Lung microvascular endothelial cell (primary cell): ENCODE results near the gene AGAP1. TPM values are rescaled to one million over a fixed set of nuclear protein-coding genes. Genes with fewer than 3 reads are reported as not detected.

Source experiments
- DNase-seq, 2 donors: peaks; one replicate each; pipeline versions ENCODE4 v3.0.0 to v3.0.0-alpha.2; 2010; ENCODE audit warnings: low read depth in 2 of 2
- total RNA-seq: library from RNA; depleted of rRNA; stranded (reverse); fragments of >200 nt; gene quantifications from 2 replicates; pipeline ENCODE4 v1.2.1, GENCODE V29; 2014

Gene AGAP1
- total RNA-seq, 1 donor from 2014 or later, result 3.4 TPM

DNA sequence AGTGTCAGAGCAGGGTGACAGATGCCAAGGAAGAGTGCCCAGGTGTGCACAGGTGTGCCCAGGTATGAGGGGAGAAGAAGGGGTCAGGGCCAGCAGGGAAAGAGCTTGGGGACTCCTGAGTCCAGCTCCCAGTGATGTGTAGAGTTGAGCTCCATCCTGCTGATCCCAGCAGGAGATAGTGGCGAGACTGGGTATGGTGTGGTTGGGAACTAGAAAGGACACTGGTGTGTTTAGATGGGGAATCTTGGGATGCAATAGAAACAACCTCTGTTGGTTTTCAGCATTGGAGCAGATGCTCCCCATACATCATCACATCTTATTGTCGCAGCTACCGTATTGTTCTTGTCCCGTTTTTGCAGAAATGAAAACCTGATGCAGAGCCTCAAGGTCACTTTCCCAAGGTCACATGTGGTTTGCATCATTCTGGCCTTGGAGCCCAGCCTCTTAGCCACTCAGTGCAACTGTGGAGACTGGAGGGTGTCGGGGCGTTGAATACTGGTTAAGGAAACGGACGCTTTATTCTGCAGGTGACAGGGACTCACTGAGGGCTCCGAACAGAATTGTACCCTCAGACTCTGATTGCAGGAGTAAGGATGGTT is 166.7 kb downstream of the AGAP1 start:
- DNase-seq, result no peak

DNA sequence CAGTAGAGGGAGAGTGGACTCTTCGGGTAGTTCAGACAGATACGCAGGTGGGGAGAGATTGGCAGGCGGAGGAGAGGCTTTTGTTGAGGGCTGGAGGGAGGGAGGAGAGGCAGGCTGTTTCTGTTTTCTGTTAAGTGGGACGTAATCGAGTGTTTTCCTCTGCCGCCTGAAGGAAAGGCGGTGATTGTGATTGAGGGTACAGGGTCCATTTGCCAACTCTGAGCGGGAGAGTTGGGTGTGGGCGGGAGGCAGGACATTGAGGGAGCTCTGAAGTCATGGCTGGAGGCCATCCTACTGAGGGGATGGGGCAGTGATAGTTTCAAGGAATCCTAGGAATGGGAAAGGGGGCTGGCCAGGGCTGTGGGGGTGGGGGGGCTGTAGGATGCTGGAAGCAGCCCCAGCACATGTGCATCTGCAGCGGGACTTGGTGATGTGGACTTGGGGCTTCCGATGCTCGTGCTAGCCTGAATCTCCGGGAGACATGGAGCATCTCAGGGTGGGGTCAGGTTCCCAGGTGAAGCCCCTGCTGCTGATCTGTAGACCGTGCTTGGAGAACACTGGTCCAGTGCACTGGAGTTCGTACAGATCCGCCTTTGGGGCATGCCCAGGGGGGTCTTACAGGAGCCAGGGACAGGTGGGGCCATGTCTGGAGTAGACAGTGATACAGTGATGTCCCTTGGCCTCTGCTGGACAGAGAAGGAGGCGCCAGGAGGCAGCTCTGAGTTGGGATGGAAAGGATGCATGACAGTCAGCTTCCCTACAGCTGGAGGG is 167.5 kb downstream of the AGAP1 start:
- no peak for DNase-seq

GRCh38 chr2:235661952-235662351 is 168.1 kb downstream of the AGAP1 start:
- DNase-seq, result no peak

- DNase-seq, result no peak
Observed at GRCh38 chr2:235663875-235664274, 170.0 kb downstream of the AGAP1 start.

DNA sequence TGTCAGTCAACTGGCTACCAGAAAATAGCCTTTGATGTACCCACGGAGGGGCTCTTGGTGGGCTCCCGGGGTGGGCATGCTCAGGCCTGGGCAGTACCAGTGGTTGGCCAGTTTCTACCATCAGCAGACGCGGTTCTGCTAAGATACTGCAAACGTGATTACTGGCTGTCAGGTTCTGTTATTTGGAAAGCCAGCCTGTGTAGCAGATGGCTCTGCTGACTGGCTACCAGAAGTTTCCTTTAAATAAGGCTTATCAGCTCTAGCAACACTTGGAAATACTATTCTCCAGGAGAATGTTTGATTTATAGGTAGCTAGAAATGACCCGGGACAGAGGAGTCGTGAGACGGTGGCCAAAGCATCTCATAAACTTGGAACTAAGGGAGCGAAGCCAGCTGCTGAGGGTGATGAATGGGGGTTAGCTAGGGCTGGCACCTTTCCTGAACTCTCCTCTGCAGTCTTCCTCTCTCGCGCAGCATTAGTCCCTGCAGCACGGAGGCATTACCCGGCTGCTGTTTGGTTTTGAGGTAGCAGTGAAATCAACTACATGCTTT is 171.9 kb downstream of the AGAP1 start:
- DNase-seq, result peak; percentile 17

GRCh38 chr2:235666213-235666781 is 172.5 kb downstream of the AGAP1 start:
- peak; percentile 88 to 89 for DNase-seq

GRCh38 chr2:235668782-235669181 is 174.9 kb downstream of the AGAP1 start:
- DNase-seq, result no peak

- DNase-seq, result peak; percentile 75 to 84
Observed at GRCh38 chr2:235669269-235669831, 175.5 kb downstream of the AGAP1 start.

DNA sequence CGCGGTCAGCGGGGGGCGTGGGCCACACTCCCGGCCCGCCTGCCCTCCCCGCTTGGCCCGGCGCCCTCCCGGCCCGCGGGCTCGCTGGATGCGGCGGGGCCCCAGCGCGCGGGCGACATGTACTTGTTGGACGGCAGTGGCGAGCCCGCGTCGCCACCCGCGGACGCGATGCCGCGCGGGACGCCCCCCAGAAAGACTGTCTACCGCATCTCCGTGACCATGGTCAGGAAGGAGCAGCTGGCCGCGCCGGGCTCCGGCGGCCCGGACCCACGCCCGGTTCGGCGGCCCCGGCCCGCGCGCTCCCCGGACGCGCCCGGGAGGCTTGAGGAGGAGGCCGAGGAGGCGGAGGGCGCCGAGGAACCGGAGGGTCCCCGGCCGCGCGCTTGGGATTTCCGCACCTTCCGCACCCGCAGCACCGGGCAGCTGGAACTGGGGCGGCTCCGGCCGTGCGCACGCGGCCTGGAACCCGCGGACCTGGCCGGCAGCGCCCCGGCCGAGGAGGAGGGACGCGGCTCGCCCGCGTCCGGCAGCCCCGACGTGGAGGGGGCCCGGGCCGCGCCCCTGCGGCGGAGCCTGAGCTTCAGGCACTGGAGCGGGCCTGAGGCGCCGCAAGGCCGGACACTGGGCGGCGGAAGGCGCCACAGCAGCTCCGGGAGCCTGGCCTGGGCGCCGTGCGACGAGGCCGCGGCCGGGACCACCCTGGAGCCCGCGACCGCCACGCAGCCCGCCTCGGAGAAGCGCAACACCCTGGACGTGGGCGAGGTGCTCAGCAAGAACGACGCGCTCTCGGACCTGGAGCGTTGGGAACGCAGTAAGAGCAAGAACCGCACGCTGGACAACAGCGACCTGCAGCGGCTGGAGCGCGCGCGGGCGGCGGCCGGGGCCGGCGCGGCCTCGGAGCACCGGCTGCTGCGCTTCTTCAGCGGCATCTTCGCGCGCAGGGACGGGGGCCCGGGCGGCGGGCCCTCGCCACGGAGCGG is 176.4 kb downstream of the AGAP1 start:
- peak; percentile 78 to 86 for DNase-seq

GRCh38 chr2:235670974-235671787 is 177.3 kb downstream of the AGAP1 start:
- DNase-seq, result no peak

DNA sequence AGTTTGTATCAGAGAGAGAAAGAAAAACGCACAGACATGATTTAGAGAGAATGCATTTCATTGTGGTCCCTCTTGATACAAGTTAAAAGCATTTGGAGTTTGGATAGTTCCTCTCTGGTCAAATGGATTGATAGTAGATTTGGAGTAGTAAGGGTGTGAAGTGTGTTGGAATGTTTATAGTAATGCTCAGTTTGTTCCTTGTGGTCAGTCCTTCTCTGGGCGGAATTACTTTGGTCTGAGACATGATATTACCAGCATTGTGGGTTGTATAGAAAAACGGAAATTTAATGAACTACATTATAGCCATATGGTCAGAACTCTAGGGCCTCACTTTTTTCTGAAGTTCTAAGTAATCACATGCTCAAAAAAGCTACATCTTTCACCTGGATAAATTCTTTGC is 178.9 kb downstream of the AGAP1 start:
- no peak for DNase-seq

- DNase-seq, result no peak
Observed at GRCh38 chr2:235674146-235674545, 180.3 kb downstream of the AGAP1 start.

- no peak for DNase-seq
Observed at GRCh38 chr2:235674812-235675211, 181.0 kb downstream of the AGAP1 start.

- peak in 1 of 2 donors; percentile 21 for DNase-seq
Observed at GRCh38 chr2:235675678-235676535, 182.1 kb downstream of the AGAP1 start.

- DNase-seq, result no peak
Observed at GRCh38 chr2:235676536-235676799, 182.6 kb downstream of the AGAP1 start.

GRCh38 chr2:235677276-235677788 is 183.5 kb downstream of the AGAP1 start:
- no peak for DNase-seq

- DNase-seq, result no peak
Observed at GRCh38 chr2:235677937-235678336, 184.1 kb downstream of the AGAP1 start.

GRCh38 chr2:235678712-235679111 is 184.9 kb downstream of the AGAP1 start:
- no peak for DNase-seq

DNA sequence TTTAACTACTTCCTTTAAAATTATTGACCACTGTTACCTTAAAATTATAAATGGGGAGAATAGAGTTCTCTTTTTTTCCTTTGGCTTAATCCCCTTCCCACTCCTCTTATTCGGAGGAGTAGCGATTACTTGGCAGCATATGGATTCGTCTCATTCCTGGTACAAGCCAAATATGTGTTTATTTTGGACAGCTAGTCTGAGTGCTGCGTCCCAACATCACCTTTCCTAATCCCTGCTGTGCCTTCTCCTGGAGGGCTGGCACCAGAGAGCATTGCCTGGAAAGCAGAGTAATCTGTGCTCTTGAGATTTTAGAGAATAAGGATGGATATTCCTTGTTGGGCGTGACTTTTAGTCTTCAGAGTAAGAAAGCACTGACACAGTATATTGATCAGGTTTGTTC is 185.6 kb downstream of the AGAP1 start:
- no peak for DNase-seq
